SK-N-SH treated with all-trans-retinoic acid at 6 μM for 48 hours (cell line): Measurements from ENCODE around the gene CYSRT1.
A peak's percentile ranks its signal among the peaks of the same experiment; 100 is the strongest.

Experiments used
- BACH2 ChIP-seq: fragments of 250-450 bp; sonication (Bioruptor Pico); IDR thresholded peaks from 2 replicates; pipeline ENCODE4 v1.9.0; 2021; ENCODE audit warnings: mild to moderate bottlenecking, borderline replicate concordance
- ISL1 ChIP-seq: fragments of 250-450 bp; sonication (Bioruptor Pico); IDR thresholded peaks from 2 replicates; pipeline ENCODE4 v2.1.2; 2022; ENCODE audit warnings: mild to moderate bottlenecking, moderate library complexity
- RARB ChIP-seq: fragments of 250-450 bp; sonication (Bioruptor Pico); IDR thresholded peaks from 2 replicates; pipeline ENCODE4 v1.8.0; 2021; ENCODE audit warnings: mild to moderate bottlenecking, moderate library complexity
- ZC3H10 ChIP-seq: fragments of 250-450 bp; sonication (Bioruptor Pico); IDR thresholded peaks from 2 replicates; pipeline ENCODE4 v1.5.1; 2021; ENCODE audit warnings: mild to moderate bottlenecking, moderate library complexity
- ZFP3 ChIP-seq: fragments of 250-450 bp; sonication (Bioruptor Pico); IDR thresholded peaks from 2 replicates; pipeline ENCODE4 v1.5.0; 2020; ENCODE audit warnings: mild to moderate bottlenecking, moderate library complexity
- ZNF70 ChIP-seq: fragments of 450-650 bp; formaldehyde crosslinking; IDR thresholded peaks from 2 replicates; pipeline ENCODE4 v1.5.0; 2020; ENCODE audit warnings: mild to moderate bottlenecking, moderate library complexity

- TF ChIP-seq ZC3H10 (CRISPR knock-in tag) (peak; percentile 84), BACH2 (no peak), ISL1 (CRISPR knock-in tag) (no peak), ZFP3 (CRISPR knock-in tag) (no peak), ZNF70 (CRISPR knock-in tag) (no peak), RARB (no peak)
Observed at GRCh38 chr9:137240841-137241489, 16.0 kb downstream of the CYSRT1 start, which contains the start of gene TUBB4B.
